ENCODE measurements around the gene TRAFD1.

GRCh38 chr12:112175361-112176155, 50.2 kb downstream of the TRAFD1 start:
- TF ChIP-seq CTCF (IDR thresholded peaks at IDR 0.05; ENCODE audit: insufficient read depth, low read length, poor library complexity, severe bottlenecking) = no peak
- no peak for TF ChIP-seq EZH2phosphoT487 (conservative IDR thresholded peaks at IDR 0.05; ENCODE audit: low read length)

Data from SU-DHL-6 (cell line).